Measurements from ENCODE around the gene IL15RA. TPM values are rescaled to one million over a fixed set of nuclear protein-coding genes. Genes with fewer than 3 reads are reported as not detected.

Gene IL15RA
- total and polyA plus RNA-seq, 10 of the 15 experiments (the other 5 are each of a cell fraction or from before 2014, with no cell fraction given): 2.0 to 14.8 (median 12.1) TPM

DNA sequence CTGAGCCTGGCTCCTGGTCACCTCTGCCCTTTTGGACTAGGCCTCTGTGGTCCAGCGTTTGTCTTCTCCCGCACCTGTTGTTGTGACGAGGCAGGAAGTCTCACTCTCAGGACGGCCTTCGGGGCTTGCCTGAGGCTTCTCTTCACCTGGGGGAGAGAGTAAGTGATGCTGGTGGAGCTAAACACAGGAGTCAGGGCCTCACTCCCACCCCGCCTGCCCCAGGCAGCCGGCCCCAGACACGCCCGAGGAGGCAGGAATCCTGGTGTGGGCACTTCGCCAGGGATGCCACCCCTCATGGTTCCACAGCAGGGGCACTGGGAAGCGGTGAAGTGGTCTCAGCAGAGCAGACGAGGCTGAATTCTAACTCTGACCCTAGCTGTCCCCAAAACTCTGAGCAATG lies 42.5 kb upstream of the IL15RA start:
- H3K36me3 ChIP-seq (ENCODE audit: control insufficient read depth in 2 of 2, insufficient read depth in 2 of 2, low read length in 1 of 2): no peaks in the 10 kb centered on the region
- H4K20me1 ChIP-seq (ENCODE audit: control insufficient read depth, insufficient read depth): no peaks in the 10 kb centered on the region
- BruUV-seq (replicated peaks): no TSS peak
- H3K27me3 ChIP-seq (replicated peaks in 1 of 2; ENCODE audit: control insufficient read depth in 2 of 2, insufficient read depth in 2 of 2, low read length in 1 of 2): no peaks in the 10 kb centered on the region; a peak in 1 of 4 replicates
- no peaks in the 10 kb centered on the region for H3K9me3 ChIP-seq (replicated peaks; ENCODE audit: control insufficient read depth, insufficient read depth, low read length)
- H3K79me2 ChIP-seq (ENCODE audit: control insufficient read depth, insufficient read depth, low read length): no peaks in the 10 kb centered on the region
- H3K4me2 ChIP-seq (ENCODE audit: control insufficient read depth, insufficient read depth): no peak overlapping the region
- TF ChIP-seq SIN3A (IDR thresholded peaks at IDR 0.05; ENCODE audit: low read depth, low read length): no peak
- in situ Hi-C loops (cut with MboI): loop anchor here (10.0 kb wide), 1 partner anchor 385 kb away; no protein-coding TSS in a partner anchor
- H3K27ac ChIP-seq (ENCODE audit: control insufficient read depth, insufficient read depth): no peak overlapping the region
- FAIRE-seq: no peak
- POLR2A ChIA-PET: interaction anchor here (0.6 kb wide), 1 partner anchor 180 kb away, joined by 3 read pairs; no protein-coding TSS in a partner anchor
- RAD21 ChIA-PET (ENCODE audit: unreplicated experiment): no interaction called here
- no peak overlapping the region for H3K9ac ChIP-seq (ENCODE audit: control insufficient read depth, insufficient read depth, low read length)
- intact Hi-C loops (cut with micrococcal nuclease; ENCODE audit: unreplicated experiment): no loop called here
- ATAC-seq: no peak
- no peak overlapping the region for H3K4me3 ChIP-seq
- no peak for DNase-seq (ENCODE audit: low read depth, low spot score)
- no peaks in the 10 kb centered on the region for H3K4me1 ChIP-seq (ENCODE audit: control insufficient read depth, insufficient read depth, low read length)
- CTCF ChIA-PET: interaction anchor here (2.0 kb wide), 1 partner anchor 67 kb away, joined by 5 read pairs; no protein-coding TSS in a partner anchor
- 65% methylated on average over 12 of the region's 12 CpGs for WGBS (ENCODE audit: insufficient coverage, insufficient replicate concordance, low lambda C conversion rate, missing lambda C conversion rate)
- SMC1A ChIA-PET (ENCODE audit: uncharacterized antibody, unreplicated experiment): interaction anchor here (1.3 to 1.4 kb wide), 2 partner anchors 14 to 67 kb away, joined by 4 read pairs; no protein-coding TSS in a partner anchor
- no peak overlapping the region for H2AFZ ChIP-seq (ENCODE audit: control insufficient read depth, low read depth, low read length)

DNA sequence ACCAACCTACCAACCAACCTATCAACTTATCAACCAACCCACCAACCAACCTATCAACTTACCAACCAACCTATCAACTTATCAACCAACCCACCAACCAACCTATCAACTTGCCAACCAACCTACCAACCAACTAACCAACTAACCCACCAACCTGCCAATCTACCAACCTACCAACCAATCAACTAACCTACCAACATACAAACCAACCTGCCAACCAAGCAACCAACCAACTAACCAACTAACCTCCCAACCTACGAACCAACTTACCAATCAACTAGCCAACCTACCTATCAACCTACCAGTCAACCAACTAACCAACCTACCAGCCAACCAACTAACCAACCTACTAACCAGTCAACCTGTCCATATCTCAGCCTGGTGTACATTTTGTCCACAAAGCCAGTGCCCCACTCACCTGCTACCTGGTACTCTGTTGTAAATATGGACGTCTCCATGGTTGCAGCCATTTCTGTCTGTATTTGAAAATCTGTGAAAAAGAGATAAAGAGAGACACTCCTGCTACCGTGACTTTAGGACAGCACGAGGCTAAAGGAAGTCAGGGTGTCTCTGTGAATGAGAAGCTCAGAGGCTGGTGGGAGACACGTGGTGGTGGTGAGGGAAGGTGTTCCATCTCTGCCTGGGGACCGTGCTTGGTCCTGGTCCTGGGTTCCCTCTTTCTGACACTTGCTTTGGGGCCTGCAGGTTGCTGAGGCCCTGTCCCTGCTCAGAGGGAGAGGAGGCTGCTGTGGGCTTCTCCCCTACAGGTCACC lies 41.9 kb upstream of the IL15RA start:
- ATAC-seq (no peak), FAIRE-seq (no peak), DNase-seq (ENCODE audit: low read depth, low spot score) (no peak)
- Histone ChIP-seq H3K9ac (ENCODE audit: control insufficient read depth, insufficient read depth, low read length) (no peak overlapping the region), H3K9me3 (replicated peaks; ENCODE audit: control insufficient read depth, insufficient read depth, low read length) (no peaks in the 10 kb centered on the region), H3K4me3 (no peak overlapping the region), H3K4me2 (ENCODE audit: control insufficient read depth, insufficient read depth) (no peak overlapping the region), H3K27ac (ENCODE audit: control insufficient read depth, insufficient read depth) (no peak overlapping the region), H3K36me3 (ENCODE audit: control insufficient read depth in 2 of 2, insufficient read depth in 2 of 2, low read length in 1 of 2) (no peaks in the 10 kb centered on the region), H3K27me3 (replicated peaks in 1 of 2; ENCODE audit: control insufficient read depth in 2 of 2, insufficient read depth in 2 of 2, low read length in 1 of 2) (no peaks in the 10 kb centered on the region; a peak in 1 of 4 replicates), H4K20me1 (ENCODE audit: control insufficient read depth, insufficient read depth) (no peaks in the 10 kb centered on the region), H2AFZ (ENCODE audit: control insufficient read depth, low read depth, low read length) (no peak overlapping the region), H3K79me2 (ENCODE audit: control insufficient read depth, insufficient read depth, low read length) (no peaks in the 10 kb centered on the region), H3K4me1 (ENCODE audit: control insufficient read depth, insufficient read depth, low read length) (no peaks in the 10 kb centered on the region)
- intact Hi-C loops (cut with micrococcal nuclease; ENCODE audit: unreplicated experiment): no loop called here
- POLR2A ChIA-PET: no interaction called here
- RAD21 ChIA-PET (ENCODE audit: unreplicated experiment): no interaction called here
- in situ Hi-C loops (cut with MboI): loop anchor here (10.0 kb wide), 1 partner anchor 386 kb away; no protein-coding TSS in a partner anchor
- 0 out of 2 replicates have a peak, but pooled peaks have one; percentile 15 for TF ChIP-seq NBN (IDR thresholded peaks at IDR 0.05)
- no peak for TF ChIP-seq HDGF (IDR thresholded peaks at IDR 0.05)
- no TSS peak for BruUV-seq (replicated peaks)
- CTCF ChIA-PET: interaction anchor here (2.0 kb wide), 1 partner anchor 68 kb away, joined by 5 read pairs; no protein-coding TSS in a partner anchor
- SMC1A ChIA-PET (ENCODE audit: uncharacterized antibody, unreplicated experiment): interaction anchor here (1.3 to 1.4 kb wide), 2 partner anchors 14 to 68 kb away, joined by 4 read pairs; no protein-coding TSS in a partner anchor
- 62% methylated on average over 6 of the region's 6 CpGs for WGBS (ENCODE audit: insufficient coverage, insufficient replicate concordance, low lambda C conversion rate, missing lambda C conversion rate)

All from GM12878 (cell line).